CD14-positive monocyte (primary cell): ENCODE data around the gene DAO. TPM values are rescaled to one million over a fixed set of nuclear protein-coding genes. Genes with fewer than 3 reads are reported as not detected.
A peak's percentile ranks its signal among the peaks of the same experiment; 100 is the strongest.

Experiments
- DNase-seq, 3 donors: peaks; one replicate each; pipeline ENCODE4 v3.0.0-alpha.2; 2011 to 2022
- H2AFZ ChIP-seq: 2 replicates; pipeline ENCODE4 v1.6.0; 2012; ENCODE audit warnings: mild to moderate bottlenecking, low read depth, low read length, inconsistent platforms; ENCODE audit not compliant: insufficient read depth, poor library complexity, severe bottlenecking
- H3K27ac ChIP-seq, 2 donors: 1 replicate in 1 of 2; 2 replicates in 1 of 2; pipeline ENCODE4 v1.5.1; 2012 to 2013; ENCODE audit warnings: low read length in 2 of 2, control low read depth in 1 of 2, inconsistent platforms in 1 of 2, low read depth in 1 of 2, mild to moderate bottlenecking in 1 of 2
- H3K27me3 ChIP-seq, 2 donors: one replicate each; pipeline versions ENCODE4 v1.6.0 to v1.6.1; 2011 to 2013; ENCODE audit warnings: low read length in 2 of 2; ENCODE audit not compliant: control insufficient read depth in 2 of 2, insufficient read depth in 2 of 2
- H3K36me3 ChIP-seq, 2 donors: replicated peaks in 1 of 2; 1 replicate in 1 of 2; 2 replicates in 1 of 2; pipeline versions ENCODE4 v1.5.1 to v1.6.1; 2012 to 2013; ENCODE audit warnings: low read length in 2 of 2, control low read depth in 1 of 2, inconsistent platforms in 1 of 2, mild to moderate bottlenecking in 1 of 2; ENCODE audit not compliant: insufficient read depth in 2 of 2, control insufficient read depth in 1 of 2
- H3K4me1 ChIP-seq, 2 donors: 1 replicate in 1 of 2; 2 replicates in 1 of 2; pipeline versions ENCODE4 v1.5.1 to v1.6.1; 2012 to 2013; ENCODE audit warnings: low read length in 2 of 2, control low read depth in 1 of 2, inconsistent platforms in 1 of 2, mild to moderate bottlenecking in 1 of 2, moderate library complexity in 1 of 2; ENCODE audit not compliant: insufficient read depth in 2 of 2, control insufficient read depth in 1 of 2
- H3K4me2 ChIP-seq: replicated peaks from 2 replicates; pipeline ENCODE3; 2012; ENCODE audit warnings: low read length, moderate library complexity, mild to moderate bottlenecking; ENCODE audit not compliant: poor library complexity, severe bottlenecking; ENCODE audit errors: extremely low read depth
- H3K4me3 ChIP-seq, 3 experiments: fragments of 200-600 bp in 1 of 3; sonication (generic) in 1 of 3; replicated peaks in 1 of 3; 1 replicate in 2 of 3; 2 replicates in 1 of 3; pipeline ENCODE4 v1.5.1; 2011 to 2013; ENCODE audit warnings: low read length in 3 of 3, mild to moderate bottlenecking in 3 of 3, control low read depth in 2 of 3, low read depth in 2 of 3, inconsistent platforms in 1 of 3, moderate library complexity in 1 of 3
- H3K79me2 ChIP-seq: 2 replicates; pipeline ENCODE4 v1.6.0; 2012; ENCODE audit warnings: mild to moderate bottlenecking, control low read depth, inconsistent platforms, low read length, moderate library complexity; ENCODE audit not compliant: insufficient read depth
- H3K9ac ChIP-seq: 2 replicates; pipeline ENCODE4 v1.6.0; 2017; ENCODE audit warnings: low read length, mild to moderate bottlenecking; ENCODE audit not compliant: insufficient read depth, poor library complexity, severe bottlenecking
- H3K9me3 ChIP-seq, 2 donors: replicated peaks in 1 of 2; 1 replicate in 1 of 2; 2 replicates in 1 of 2; pipeline versions ENCODE4 v1.5.1 to v1.6.1; 2012 to 2013; ENCODE audit warnings: low read length in 2 of 2, control low read depth in 1 of 2; ENCODE audit not compliant: control insufficient read depth in 1 of 2, insufficient read depth in 1 of 2
- H4K20me1 ChIP-seq: 2 replicates; pipeline ENCODE4 v1.6.0; 2012; ENCODE audit warnings: mild to moderate bottlenecking, low read length, control low read depth, moderate library complexity; ENCODE audit not compliant: insufficient read depth
- H3K27ac Mint-ChIP-seq, 7 donors: one replicate each; pipeline ENCODE4 v1.8.0; 2020; ENCODE audit warnings: mild to moderate bottlenecking in 7 of 7, mixed read lengths in 7 of 7, moderate library complexity in 6 of 7, inconsistent platforms in 2 of 7
- H3K27me3 Mint-ChIP-seq, 3 donors: one replicate each; pipeline ENCODE4 v1.8.0; 2021 to 2022; ENCODE audit warnings: low read depth in 3 of 3, mild to moderate bottlenecking in 3 of 3, mixed read lengths in 3 of 3, moderate library complexity in 3 of 3, inconsistent platforms in 1 of 3
- H3K36me3 Mint-ChIP-seq, 2 donors: one replicate each; pipeline ENCODE4 v1.8.0; 2020; ENCODE audit warnings: mixed read lengths in 2 of 2, inconsistent platforms in 1 of 2, mild to moderate bottlenecking in 1 of 2
- H3K4me1 Mint-ChIP-seq: one replicate; pipeline ENCODE4 v1.8.0; 2020; ENCODE audit warnings: mild to moderate bottlenecking, mixed read lengths
- H3K4me3 Mint-ChIP-seq, 2 donors: one replicate each; pipeline ENCODE4 v1.8.0; 2020; ENCODE audit warnings: mild to moderate bottlenecking in 2 of 2, mixed read lengths in 2 of 2, moderate library complexity in 1 of 2
- H3K9me3 Mint-ChIP-seq, 7 donors: one replicate each; pipeline ENCODE4 v1.8.0; 2020 to 2022; ENCODE audit warnings: mixed read lengths in 7 of 7, mild to moderate bottlenecking in 6 of 7, moderate library complexity in 6 of 7, inconsistent platforms in 2 of 7
- WGBS: methylation state at CpG from one replicate; pipeline ENCODE4 v1.1.5; 2013; ENCODE audit warnings: missing lambda C conversion rate; ENCODE audit not compliant: insufficient coverage; 5-methylcytosine and 5-hydroxymethylcytosine counted together
- intact Hi-C, 2 donors: fragments of 100-400 bp; cut with micrococcal nuclease; formaldehyde crosslinking; loops; one replicate each; pipeline versions ENCODE4 v1.15.0 to v1.15.1; 2023
- polyA plus RNA-seq, 3 donors: library from polyadenylated mRNA; depleted of rRNA in 1 of 3; unstranded in 2 of 3; stranded (reverse) in 1 of 3; fragments of 300-500 nt in 2 of 3; fragments of >200 nt in 1 of 3; fragmentation: Illumina TruSeq in 2 of 3; gene quantifications; 1 replicate in 2 of 3; 2 replicates in 1 of 3; pipeline ENCODE4 v1.2.3, GENCODE V29; 2012 to 2021
- TF ChIP-seq, protein P1 (sequence below): fragments of 200-600 bp; IDR thresholded peaks from one replicate; pipeline ENCODE4 v1.8.0; 2022; ENCODE audit warnings: antibody characterized with exemption, mild to moderate bottlenecking

The DAO gene
- polyA plus RNA-seq, 3 donors, result not detected

DNA sequence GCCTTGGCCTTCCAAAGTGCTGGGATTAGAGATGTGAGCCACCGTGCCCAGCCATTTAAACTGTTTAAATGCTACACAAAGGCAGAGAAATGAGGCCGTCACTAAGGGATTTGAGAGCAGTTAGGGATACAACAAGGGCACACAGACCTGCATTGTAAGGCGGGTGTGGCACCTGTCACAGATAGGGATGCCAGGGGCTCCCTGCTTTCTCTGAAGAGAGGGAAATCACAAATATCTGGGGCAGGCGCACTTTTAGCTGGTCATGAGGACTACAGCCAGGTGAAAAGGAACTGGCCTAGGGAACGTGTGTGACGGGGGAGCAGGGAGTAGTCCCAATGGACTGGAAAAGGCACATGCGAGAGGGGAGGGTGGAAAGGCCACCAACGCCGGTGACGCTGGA, 32.2 kb upstream of the DAO start:
- Mint-ChIP-seq H3K4me1 (peaks cover 59% of the 10 kb centered on the region), H3K27me3 (peaks cover 0 to 2% (median 0%) of the 10 kb centered on the region in 3 donors), H3K9me3 (peaks cover 0 to 2% (median 0%) of the 10 kb centered on the region in 7 donors), H3K36me3 (peaks cover 64 to 72% of the 10 kb centered on the region in 2 donors), H3K4me3 (no peak overlapping the region), H3K27ac (peak overlapping the region in 4 of 7 donors; percentile 49 to 82 (median 63))
- TF ChIP-seq, protein P1, sequence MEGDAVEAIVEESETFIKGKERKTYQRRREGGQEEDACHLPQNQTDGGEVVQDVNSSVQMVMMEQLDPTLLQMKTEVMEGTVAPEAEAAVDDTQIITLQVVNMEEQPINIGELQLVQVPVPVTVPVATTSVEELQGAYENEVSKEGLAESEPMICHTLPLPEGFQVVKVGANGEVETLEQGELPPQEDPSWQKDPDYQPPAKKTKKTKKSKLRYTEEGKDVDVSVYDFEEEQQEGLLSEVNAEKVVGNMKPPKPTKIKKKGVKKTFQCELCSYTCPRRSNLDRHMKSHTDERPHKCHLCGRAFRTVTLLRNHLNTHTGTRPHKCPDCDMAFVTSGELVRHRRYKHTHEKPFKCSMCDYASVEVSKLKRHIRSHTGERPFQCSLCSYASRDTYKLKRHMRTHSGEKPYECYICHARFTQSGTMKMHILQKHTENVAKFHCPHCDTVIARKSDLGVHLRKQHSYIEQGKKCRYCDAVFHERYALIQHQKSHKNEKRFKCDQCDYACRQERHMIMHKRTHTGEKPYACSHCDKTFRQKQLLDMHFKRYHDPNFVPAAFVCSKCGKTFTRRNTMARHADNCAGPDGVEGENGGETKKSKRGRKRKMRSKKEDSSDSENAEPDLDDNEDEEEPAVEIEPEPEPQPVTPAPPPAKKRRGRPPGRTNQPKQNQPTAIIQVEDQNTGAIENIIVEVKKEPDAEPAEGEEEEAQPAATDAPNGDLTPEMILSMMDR, result no peak
- H3K4me2 ChIP-seq, result no peak overlapping the region
- H3K9ac ChIP-seq, result no peak overlapping the region
- H3K27ac ChIP-seq, result no peak overlapping the region
- peaks cover 40% of the 10 kb centered on the region for H3K79me2 ChIP-seq
- WGBS, result 91% methylated on average over 10 of the region's 10 CpGs
- H2AFZ ChIP-seq, result no peak overlapping the region
- intact Hi-C loops, result no loop called here
- H3K4me3 ChIP-seq, result no peak overlapping the region
- H3K36me3 ChIP-seq, result peaks cover 21 to 54% of the 10 kb centered on the region in 2 donors
- H3K9me3 ChIP-seq, result no peaks in the 10 kb centered on the region
- peaks cover 41 to 51% of the 10 kb centered on the region in 2 donors for H3K4me1 ChIP-seq
- no peaks in the 10 kb centered on the region for H3K27me3 ChIP-seq
- DNase-seq, result no peak
- H4K20me1 ChIP-seq, result peaks cover 42% of the 10 kb centered on the region

DNA sequence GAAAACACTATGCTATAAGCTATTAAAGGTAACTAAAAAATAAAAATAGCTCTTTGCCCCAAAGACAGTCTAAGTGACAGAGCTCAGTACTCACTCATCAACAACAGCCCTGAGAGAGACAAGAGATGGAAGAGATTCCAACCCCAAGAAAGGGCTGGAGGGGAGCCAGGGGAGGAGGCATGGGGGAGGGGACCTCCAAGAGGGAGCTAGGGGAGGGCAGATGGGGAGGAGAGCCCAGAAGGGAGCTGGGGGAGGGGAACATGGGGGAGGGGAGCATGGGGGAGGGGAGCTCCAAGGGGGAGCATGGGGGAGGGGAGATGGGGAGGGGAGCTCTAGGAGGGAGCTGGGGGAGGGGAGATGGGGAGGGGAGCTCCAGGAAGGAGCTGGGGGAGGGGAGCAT, 30.2 kb upstream of the DAO start:
- DNase-seq, result no peak
- peaks cover 45 to 50% of the 10 kb centered on the region in 2 donors for H3K4me1 ChIP-seq
- H3K4me2 ChIP-seq, result no peak overlapping the region
- H3K4me3 Mint-ChIP-seq, result no peak overlapping the region
- H3K27ac Mint-ChIP-seq, result peak overlapping the region in 4 of 7 donors; percentile 53 to 84 (median 64)
- peaks cover 0 to 2% (median 0%) of the 10 kb centered on the region in 7 donors for H3K9me3 Mint-ChIP-seq
- H3K27ac ChIP-seq, result no peak overlapping the region
- no peaks in the 10 kb centered on the region for H3K27me3 Mint-ChIP-seq
- no peaks in the 10 kb centered on the region for H3K9me3 ChIP-seq
- H3K79me2 ChIP-seq, result peaks cover 38% of the 10 kb centered on the region
- peaks cover 66 to 75% of the 10 kb centered on the region in 2 donors for H3K36me3 Mint-ChIP-seq
- H3K4me1 Mint-ChIP-seq, result peaks cover 55% of the 10 kb centered on the region
- peaks cover 26 to 47% of the 10 kb centered on the region in 2 donors for H3K36me3 ChIP-seq
- no peak overlapping the region for H2AFZ ChIP-seq
- intact Hi-C loops, result loop anchor here in 1 of 2 donors (10.0 kb wide), 2 partner anchors 45 to 245 kb away; partner anchors contain the start of genes ALKBH2 and UNG
- H3K9ac ChIP-seq, result no peak overlapping the region
- TF ChIP-seq, protein P1, result no peak
- H4K20me1 ChIP-seq, result peaks cover 28% of the 10 kb centered on the region
- H3K4me3 ChIP-seq, result no peak overlapping the region
- H3K27me3 ChIP-seq, result no peaks in the 10 kb centered on the region
